MM.1S (cell line): ENCODE results near the gene CRYZ.

Experiments used
- EZH2 ChIP-seq: fragments of 300-600 bp; sonication (generic); optimal IDR thresholded peaks from 2 replicates; pipeline ENCODE3; 2017; ENCODE audit warnings: low read depth, mild to moderate bottlenecking, antibody characterized with exemption, low read length, mixed read lengths
- EZH2phosphoT487 ChIP-seq: fragments of 300-600 bp; sonication (generic); IDR thresholded peaks from 2 replicates; pipeline ENCODE4 v1.6.1; 2018; ENCODE audit warnings: antibody characterized with exemption, low read length
- TF ChIP-seq, protein P1 (sequence below): fragments of 300-600 bp; sonication (generic); IDR thresholded peaks from 2 replicates; pipeline ENCODE4 v1.5.1; 2016; ENCODE audit warnings: antibody characterized with exemption, low read length, mixed read lengths

DNA sequence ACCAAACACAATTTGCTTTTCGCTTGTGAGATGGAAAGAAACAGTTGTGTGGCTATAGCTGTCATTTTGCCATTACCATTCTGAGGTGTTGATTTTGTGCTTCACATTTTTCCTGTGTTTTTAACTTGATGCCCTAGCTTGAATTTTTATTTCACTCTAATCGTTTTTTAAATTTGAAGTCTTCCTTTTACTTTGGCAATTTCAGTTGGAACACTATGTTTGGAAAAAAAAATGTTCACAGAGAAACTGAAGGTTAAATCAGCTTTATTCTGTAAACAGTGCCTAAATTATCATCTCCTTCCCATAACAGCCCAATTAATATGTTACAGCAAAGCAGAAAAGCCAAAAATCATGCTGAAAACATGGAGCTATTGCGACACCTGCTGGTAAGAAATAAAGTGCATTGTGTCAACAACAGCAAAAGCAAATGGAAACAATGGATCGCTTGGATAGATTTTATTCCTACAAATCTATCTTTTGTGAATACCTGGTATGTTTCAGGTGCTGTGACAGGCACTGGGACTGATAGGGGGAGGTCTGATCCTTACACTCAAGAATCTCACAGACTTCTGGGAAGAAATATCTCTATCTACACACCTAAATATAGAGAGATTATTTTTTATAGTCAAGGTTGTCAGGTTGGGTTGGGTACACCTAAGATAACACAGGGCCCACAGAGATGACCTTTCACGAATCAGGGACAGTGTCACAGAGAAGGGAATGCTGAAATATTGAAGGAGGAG is 43.1 kb downstream of the CRYZ start:
- TF ChIP-seq, protein P1, sequence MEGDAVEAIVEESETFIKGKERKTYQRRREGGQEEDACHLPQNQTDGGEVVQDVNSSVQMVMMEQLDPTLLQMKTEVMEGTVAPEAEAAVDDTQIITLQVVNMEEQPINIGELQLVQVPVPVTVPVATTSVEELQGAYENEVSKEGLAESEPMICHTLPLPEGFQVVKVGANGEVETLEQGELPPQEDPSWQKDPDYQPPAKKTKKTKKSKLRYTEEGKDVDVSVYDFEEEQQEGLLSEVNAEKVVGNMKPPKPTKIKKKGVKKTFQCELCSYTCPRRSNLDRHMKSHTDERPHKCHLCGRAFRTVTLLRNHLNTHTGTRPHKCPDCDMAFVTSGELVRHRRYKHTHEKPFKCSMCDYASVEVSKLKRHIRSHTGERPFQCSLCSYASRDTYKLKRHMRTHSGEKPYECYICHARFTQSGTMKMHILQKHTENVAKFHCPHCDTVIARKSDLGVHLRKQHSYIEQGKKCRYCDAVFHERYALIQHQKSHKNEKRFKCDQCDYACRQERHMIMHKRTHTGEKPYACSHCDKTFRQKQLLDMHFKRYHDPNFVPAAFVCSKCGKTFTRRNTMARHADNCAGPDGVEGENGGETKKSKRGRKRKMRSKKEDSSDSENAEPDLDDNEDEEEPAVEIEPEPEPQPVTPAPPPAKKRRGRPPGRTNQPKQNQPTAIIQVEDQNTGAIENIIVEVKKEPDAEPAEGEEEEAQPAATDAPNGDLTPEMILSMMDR, result peak; percentile 88
- no peak for TF ChIP-seq EZH2
- no peak for TF ChIP-seq EZH2phosphoT487
